Fibroblast of lung (primary cell): ENCODE results near the gene SLC25A42.

ENCODE experiments used
- EZH2 ChIP-seq: IDR thresholded peaks from 2 replicates; pipeline ENCODE4 v1.5.1; 2012; ENCODE audit warnings: low read length, control low read depth, mild to moderate bottlenecking; ENCODE audit errors: missing control alignments
- TF ChIP-seq, protein P1 (sequence below), 2 donors: IDR thresholded peaks in 1 of 2; conservative IDR thresholded peaks in 1 of 2; 1 replicate in 1 of 2; 2 replicates in 1 of 2; pipeline ENCODE4 v1.5.1; 2011 to 2012; ENCODE audit warnings: low read length in 2 of 2, control low read depth in 1 of 2, inconsistent platforms in 1 of 2, low read depth in 1 of 2, mild to moderate bottlenecking in 1 of 2

DNA sequence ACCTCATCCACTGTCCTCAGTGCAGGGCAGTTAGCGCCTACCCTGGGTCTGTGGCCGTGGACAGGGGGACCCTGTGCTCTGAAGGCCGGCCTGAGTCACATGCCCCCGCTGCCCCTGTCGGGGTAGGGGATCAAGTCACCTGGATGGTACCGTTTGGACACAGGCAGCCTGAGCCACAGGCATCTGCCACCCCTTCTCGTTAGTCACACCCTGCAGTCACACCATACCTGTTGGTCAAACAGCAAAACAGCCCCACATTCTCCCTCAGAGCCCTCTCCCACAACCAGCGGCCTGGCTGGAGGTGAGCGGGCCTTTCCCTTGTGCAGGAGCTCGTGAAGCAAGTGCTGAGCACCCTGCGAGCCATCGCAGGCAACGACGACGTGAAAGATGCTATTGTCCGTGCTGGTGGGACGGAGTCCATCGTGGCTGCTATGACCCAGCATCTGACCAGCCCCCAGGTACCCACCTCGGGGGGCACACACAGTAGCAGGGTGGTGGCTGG, 8.8 kb upstream of the SLC25A42 start:
- TF ChIP-seq, protein P1, sequence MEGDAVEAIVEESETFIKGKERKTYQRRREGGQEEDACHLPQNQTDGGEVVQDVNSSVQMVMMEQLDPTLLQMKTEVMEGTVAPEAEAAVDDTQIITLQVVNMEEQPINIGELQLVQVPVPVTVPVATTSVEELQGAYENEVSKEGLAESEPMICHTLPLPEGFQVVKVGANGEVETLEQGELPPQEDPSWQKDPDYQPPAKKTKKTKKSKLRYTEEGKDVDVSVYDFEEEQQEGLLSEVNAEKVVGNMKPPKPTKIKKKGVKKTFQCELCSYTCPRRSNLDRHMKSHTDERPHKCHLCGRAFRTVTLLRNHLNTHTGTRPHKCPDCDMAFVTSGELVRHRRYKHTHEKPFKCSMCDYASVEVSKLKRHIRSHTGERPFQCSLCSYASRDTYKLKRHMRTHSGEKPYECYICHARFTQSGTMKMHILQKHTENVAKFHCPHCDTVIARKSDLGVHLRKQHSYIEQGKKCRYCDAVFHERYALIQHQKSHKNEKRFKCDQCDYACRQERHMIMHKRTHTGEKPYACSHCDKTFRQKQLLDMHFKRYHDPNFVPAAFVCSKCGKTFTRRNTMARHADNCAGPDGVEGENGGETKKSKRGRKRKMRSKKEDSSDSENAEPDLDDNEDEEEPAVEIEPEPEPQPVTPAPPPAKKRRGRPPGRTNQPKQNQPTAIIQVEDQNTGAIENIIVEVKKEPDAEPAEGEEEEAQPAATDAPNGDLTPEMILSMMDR (conservative IDR thresholded peaks at IDR 0.05 in 1 of 2, IDR thresholded peaks at IDR 0.05 in 1 of 2; ENCODE audit: low read depth in 1 of 2, low read length in 2 of 2), result no peak
- TF ChIP-seq EZH2, result no peak
